ENCODE results near the gene USP40.

DNA sequence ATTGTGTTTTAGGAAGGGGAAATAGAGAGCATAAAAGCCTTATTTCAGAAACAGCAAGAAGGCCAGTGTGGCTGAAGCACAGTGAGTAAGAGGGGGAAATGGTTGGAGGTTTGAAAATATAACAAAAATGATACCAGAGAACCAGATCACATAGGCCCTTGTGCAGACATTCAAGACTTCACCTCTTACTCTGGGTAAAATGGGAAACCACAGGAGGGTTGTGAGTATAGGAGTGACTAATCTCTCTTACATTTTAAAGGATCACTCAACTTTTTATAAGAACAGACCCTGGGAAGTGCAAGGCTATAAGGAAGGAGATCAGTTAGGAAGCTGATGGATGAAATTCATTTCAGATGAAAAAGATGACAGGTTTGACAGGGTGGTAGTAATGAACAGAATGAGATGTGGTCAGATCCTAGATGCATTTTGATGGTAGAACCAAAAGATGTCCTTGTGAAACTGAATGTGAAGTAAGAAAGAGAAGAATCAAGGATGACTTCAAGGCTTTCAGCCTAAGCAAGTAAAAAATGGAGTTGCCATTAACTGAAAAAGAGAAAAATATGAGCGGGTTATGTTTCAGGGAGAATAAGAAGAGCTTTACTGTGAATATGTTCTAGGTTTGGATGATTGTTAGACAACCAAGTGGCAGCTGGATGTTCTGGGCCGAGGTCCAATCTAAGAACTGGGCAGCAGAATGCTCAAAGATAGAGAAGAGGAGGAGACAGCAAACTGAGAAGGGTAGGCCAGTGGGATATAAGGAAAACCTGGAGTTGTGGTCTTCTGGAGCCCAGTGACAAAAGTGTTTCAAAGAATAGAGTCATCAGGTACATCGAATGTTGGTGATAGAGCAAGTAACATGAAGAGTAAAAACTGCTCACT is 65.1 kb downstream of the USP40 start:
- TF ChIP-seq, protein P1, sequence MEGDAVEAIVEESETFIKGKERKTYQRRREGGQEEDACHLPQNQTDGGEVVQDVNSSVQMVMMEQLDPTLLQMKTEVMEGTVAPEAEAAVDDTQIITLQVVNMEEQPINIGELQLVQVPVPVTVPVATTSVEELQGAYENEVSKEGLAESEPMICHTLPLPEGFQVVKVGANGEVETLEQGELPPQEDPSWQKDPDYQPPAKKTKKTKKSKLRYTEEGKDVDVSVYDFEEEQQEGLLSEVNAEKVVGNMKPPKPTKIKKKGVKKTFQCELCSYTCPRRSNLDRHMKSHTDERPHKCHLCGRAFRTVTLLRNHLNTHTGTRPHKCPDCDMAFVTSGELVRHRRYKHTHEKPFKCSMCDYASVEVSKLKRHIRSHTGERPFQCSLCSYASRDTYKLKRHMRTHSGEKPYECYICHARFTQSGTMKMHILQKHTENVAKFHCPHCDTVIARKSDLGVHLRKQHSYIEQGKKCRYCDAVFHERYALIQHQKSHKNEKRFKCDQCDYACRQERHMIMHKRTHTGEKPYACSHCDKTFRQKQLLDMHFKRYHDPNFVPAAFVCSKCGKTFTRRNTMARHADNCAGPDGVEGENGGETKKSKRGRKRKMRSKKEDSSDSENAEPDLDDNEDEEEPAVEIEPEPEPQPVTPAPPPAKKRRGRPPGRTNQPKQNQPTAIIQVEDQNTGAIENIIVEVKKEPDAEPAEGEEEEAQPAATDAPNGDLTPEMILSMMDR (conservative IDR thresholded peaks at IDR 0.05), result no peak
- no peak for TF ChIP-seq EZH2 (IDR thresholded peaks at IDR 0.05; ENCODE audit: low read depth)

Measured in PC-9 (cell line).